G401.6 (cell line): ENCODE data around the gene ORM1.

ENCODE experiments used
- FAIRE-seq: peaks from 2 replicates; lab custom pipeline; 2012; peaks lifted over from hg19 to GRCh38; lab: Jason Lieb, UNC

The ORM1 gene

GRCh38 chr9:114287763-114288192, 35.1 kb upstream of the ORM1 start:
- FAIRE-seq = no peak

- FAIRE-seq = peak; percentile 72
Measured at GRCh38 chr9:114288193-114289091, 34.5 kb upstream of the ORM1 start.

DNA sequence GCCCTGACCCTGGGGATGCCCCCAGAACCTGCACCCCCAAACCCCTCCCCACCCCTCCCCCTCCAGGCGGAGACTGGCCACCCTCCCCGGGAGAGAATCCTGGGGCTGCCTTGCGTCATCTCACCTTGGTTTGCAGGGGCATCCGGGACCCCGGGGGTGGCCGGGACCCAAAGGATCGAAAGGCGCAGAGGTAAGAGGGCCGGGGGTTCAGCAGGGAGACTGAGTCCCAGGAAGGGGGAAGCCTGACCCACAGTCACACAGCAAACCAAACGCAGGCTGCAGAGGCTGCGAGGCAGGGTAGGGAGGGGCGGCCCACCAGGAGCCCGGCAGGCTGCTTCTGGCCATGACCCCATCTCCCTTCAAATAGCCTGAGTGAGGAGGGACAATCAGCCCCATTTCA, 33.8 kb upstream of the ORM1 start:
- FAIRE-seq = no peak

GRCh38 chr9:114289571-114290481, 33.1 kb upstream of the ORM1 start:
- FAIRE-seq = no peak

- no peak for FAIRE-seq
Measured at GRCh38 chr9:114290561-114290986, 32.3 kb upstream of the ORM1 start.

DNA sequence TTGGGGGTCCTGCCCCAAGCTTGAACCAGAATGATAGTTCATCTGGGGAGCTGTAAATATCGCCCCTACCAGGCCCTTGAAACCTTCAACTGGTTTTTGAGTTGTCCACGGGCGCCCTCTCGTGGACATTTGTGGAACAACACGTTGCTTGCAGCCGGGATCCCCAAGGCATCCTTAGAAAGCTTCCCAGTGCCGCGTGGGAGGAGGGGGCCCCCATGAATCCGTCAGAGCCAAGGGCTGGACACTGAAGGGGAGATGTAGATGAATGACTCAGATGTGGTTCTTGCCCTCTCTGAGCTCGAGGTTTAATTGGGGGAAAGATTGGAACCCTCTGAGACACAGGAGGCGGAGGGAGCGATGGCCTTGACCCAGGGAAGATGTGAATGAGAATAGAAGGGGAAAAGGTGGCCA, 31.8 kb upstream of the ORM1 start:
- FAIRE-seq = peak; percentile 76

DNA sequence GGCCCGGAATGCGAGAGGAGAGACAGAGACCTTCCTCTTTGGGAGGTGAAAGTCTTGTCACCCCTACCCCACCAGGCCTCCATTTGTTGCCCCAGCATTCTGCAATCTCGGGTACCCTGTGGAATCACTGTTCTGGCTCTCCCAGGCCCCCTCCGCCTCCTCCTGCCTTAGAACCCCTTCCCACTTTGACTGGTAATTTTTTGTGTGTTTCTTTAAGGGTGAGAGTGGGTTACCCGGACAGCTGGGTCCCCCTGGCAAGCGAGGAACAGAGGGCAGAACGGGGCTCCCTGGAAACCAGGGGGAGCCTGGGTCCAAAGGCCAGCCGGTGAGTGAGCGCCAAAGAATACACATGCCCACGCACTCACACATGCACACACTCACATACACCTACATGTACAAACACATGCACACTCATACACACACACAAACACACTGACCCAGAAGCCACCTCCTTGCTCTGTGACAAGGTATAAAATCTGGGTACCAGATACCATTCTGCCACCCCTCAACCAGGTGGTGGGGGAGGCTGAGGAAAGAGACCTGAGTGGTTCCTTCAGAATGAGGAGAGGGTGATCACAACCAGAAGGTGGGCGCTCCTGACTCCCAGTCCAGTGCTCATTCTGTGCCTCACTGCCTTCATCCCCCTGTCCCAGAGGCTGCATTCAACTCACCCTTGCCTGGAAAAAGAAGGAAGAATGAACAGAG, 30.9 kb upstream of the ORM1 start:
- no peak for FAIRE-seq

- FAIRE-seq = no peak
Measured at GRCh38 chr9:114294664-114295063, 28.2 kb upstream of the ORM1 start.

GRCh38 chr9:114296338-114296737, 26.6 kb upstream of the ORM1 start:
- no peak for FAIRE-seq

DNA sequence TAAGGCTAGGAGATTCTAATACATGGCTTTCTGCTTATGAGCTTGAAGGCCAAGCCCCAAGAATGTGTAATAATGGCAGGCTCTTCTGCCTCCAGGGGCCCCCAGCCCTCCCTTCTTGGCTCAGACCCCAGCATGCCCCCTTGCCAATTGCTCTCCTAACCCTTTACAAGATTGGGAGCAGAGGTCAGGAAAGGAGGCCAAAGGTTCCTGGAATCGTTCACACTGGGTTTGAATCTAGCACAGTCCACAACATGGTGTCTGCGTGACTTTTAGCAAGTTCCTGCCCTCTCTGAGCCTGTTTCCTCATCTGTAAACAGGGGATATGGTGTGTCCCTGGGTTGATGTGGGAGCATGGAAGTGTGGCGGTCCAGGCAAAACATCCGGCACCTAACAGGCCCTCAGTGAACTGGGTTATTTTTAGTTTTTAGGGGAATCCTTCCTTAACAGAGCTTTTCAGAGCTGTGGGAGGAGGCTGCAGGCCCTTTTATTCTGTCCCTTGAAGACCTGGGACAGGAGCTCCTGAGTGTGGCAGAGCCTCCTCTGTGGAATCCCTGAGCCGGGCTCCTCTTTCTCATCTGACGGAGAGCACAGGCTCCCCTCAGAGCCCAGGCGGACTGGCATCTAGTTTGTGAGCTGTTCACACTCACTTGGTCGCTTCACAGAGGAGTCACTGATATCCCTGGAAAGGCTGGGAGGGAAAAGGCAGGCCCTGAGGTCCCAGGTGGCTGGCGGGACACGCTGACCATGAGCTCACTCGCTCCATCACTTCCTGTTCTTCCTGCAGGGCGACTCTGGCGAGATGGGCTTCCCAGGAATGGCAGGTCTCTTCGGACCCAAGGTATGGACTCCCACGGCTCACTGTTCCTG, 23.4 kb upstream of the ORM1 start:
- FAIRE-seq = no peak

- FAIRE-seq = no peak
Measured at GRCh38 chr9:114300153-114300845, 22.6 kb upstream of the ORM1 start.

- no peak for FAIRE-seq
Measured at GRCh38 chr9:114300846-114301797, 21.8 kb upstream of the ORM1 start.

DNA sequence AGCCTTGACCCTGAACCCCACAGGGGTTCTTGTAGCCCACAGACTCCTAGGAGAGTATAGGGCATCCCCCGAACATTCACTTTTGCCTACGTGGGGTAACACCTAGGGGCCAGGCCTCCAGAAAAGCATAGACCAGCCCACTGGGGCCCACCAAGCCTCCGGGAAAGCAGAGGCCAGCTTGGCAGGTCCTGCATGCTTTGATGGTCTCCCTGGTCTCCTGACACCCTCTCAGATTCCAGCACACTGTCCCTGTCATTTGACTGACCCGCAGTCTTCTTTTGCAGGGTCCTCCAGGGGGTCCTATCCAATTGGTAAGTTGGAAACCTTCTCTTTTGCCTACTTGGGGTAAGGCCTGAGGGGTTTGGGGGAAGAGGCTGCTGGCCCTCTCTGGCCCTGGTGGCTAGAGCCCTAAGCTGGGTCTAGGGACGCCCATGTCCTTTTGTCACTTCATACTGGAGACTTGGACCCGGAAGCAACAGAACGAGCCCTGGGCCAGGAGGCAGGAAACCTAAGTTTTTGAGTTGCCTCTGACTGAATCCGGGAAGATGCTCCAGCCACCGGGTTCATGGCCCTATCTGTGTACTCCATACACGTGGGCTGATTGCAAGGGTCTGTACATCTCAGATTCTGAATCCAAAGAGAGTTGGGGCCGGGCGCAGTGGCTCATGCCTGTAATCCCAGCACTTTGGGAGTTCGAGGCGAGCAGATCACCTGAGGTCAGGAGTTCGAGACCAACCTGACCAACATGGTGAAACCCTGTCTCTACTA, 20.9 kb upstream of the ORM1 start:
- FAIRE-seq = no peak

DNA sequence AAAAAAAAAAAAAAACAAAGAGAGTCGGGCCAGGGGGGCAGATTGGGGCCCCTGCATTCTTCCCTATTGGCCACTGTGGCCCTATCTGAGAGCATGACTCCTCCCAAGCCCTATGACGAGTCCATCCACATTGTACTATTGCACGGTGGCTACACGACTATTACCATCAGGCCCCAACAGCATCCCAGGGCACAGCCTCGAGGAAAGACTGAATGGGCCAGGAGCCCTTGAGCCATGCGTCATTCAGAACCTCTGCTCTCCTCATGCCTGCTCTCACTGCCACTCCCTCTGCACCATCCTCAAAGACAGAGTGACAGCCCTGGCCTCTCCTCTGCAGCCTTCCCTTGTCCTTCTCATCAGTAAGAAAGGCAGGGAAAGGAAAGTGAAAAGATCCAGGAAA, 20.2 kb upstream of the ORM1 start:
- no peak for FAIRE-seq

DNA sequence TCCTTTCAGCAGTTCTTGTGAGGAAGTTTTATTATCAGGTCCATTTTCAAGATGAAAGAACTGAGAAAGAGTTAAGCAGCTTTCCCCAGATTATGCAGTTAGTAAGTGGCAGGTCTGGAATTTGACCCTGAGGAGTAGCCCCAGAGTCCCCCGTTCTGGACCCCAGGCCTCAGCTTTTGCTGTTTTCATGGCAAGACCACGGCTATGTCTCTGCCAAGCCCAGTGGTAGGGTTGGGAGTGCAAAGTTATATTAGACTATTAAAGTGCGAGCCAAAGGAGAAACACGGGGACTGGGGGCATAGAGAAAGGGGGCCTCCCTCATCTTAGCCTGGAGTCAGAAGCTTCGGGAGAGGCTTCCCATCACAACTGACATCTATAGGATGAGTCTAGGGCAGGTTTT, 19.3 kb upstream of the ORM1 start:
- no peak for FAIRE-seq

GRCh38 chr9:114303977-114304376, 18.9 kb upstream of the ORM1 start:
- FAIRE-seq = no peak

DNA sequence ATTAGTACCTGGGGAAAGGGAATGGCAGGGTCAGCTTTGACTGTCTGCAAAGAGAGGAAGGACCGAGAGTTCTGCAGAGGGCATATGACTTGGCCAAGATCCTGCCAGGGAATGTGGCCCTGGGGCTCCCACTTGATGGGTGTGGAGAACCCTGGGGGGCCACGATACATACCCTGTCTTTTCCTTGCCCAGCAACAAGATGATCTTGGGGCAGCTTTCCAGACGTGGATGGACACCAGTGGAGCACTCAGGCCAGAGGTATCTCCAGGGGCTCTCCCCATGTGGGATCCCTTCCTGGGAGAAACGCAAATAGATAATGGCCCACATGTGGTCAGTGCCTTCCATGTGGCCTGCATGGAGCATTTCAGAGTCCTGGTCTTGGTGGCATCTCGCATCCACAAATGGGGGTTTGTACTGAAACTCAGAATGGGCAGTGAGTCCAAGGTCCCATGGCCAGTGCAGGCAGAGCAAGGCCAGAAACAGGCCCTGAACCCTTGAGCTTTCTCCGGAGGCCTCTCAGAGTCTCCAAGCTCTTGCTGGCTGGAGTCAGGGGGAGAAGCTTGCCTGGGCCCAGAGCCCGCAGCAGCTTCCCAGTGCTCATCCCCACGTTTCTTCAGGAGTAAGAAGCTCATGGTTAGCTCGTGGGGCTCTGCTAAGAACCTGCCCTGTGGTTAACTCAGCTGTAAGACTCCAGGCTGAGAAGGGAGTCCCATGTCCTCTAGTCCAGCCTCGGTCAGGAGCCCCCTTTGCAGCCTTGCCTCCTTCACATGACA, 18.3 kb upstream of the ORM1 start:
- no peak for FAIRE-seq

DNA sequence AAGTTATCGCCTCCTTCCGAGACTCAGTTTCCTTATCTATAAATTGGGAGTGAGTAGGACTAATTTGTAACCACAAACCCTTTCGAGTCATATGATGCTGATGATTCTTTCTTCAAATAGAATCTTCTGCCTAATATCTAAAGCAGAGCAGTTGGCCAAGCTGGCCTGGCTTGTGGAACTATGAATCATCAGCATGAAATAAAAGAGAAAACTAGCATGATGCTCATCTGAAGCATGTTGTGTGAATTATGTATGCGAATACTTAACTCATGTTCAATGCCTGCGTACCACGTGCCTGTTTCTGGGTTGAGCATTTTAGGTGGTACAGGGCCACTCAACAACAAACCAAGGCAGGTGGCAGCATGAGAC, 15.0 kb upstream of the ORM1 start:
- FAIRE-seq = no peak
